ENCODE data around the gene PIK3R1.

DNA sequence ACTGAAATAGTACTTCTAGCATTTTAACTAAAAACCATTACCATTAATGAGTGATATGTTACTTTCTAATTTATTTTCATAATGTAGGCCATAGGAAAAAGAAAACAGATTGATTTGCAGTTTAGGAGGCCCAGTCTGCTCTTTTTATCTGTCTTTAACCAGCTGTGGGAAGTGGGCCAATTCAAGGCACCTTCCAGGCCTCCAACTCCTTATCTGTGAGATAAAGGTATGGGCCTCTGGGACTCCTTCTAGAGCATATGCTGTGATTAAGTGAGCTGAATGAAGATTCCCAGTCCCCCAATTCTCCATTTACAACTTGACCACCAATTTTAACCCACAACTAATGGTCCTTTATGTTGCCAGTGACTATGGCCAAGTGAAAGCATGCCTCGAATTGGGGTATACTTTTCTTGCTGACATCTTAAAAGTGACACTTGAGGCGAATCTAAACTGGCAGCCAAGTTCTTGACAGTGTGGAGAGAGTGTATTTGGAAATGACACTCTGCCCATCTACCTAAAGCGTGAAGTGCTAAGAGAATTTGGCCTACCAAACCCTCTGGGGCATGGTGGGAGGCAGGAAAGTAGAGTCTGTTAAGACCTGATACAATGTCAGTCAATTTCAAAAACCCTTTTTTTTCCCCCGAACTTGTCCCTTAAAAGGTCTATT is 88.3 kb downstream of the PIK3R1 start:
- TF ChIP-seq, protein P1, sequence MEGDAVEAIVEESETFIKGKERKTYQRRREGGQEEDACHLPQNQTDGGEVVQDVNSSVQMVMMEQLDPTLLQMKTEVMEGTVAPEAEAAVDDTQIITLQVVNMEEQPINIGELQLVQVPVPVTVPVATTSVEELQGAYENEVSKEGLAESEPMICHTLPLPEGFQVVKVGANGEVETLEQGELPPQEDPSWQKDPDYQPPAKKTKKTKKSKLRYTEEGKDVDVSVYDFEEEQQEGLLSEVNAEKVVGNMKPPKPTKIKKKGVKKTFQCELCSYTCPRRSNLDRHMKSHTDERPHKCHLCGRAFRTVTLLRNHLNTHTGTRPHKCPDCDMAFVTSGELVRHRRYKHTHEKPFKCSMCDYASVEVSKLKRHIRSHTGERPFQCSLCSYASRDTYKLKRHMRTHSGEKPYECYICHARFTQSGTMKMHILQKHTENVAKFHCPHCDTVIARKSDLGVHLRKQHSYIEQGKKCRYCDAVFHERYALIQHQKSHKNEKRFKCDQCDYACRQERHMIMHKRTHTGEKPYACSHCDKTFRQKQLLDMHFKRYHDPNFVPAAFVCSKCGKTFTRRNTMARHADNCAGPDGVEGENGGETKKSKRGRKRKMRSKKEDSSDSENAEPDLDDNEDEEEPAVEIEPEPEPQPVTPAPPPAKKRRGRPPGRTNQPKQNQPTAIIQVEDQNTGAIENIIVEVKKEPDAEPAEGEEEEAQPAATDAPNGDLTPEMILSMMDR (conservative IDR thresholded peaks at IDR 0.05; ENCODE audit: low read depth, low read length): no peak
- TF ChIP-seq EZH2 (IDR thresholded peaks at IDR 0.05; ENCODE audit: low read length, unreplicated experiment): no peak

Measured in PC-3 (cell line).